Neutrophil (primary cell): ENCODE measurements around the gene ETHE1.

ENCODE experiments used
- H3K27ac ChIP-seq: fragments of 200-600 bp; sonication (generic); 2 replicates; pipeline ENCODE4 v1.5.1; 2016; ENCODE audit warnings: mild to moderate bottlenecking, moderate library complexity
- H3K27me3 ChIP-seq: fragments of 200-600 bp; sonication (generic); 2 replicates; pipeline ENCODE4 v1.6.0; 2016; ENCODE audit warnings: mild to moderate bottlenecking
- H3K36me3 ChIP-seq: fragments of 200-600 bp; sonication (generic); 2 replicates; pipeline ENCODE4 v1.5.1; 2017
- H3K4me1 ChIP-seq, 2 experiments: fragments of 200-600 bp in 1 of 2; sonication (generic) in 1 of 2; 1 replicate in 1 of 2; 2 replicates in 1 of 2; pipeline versions ENCODE4 v1.5.1 to v1.6.1; 2013 to 2016; ENCODE audit warnings: low read depth in 1 of 2, low read length in 1 of 2, mild to moderate bottlenecking in 1 of 2, moderate library complexity in 1 of 2; ENCODE audit not compliant: control insufficient read depth in 1 of 2, insufficient read depth in 1 of 2
- H3K4me3 ChIP-seq, 2 experiments: fragments of 200-600 bp in 1 of 2; sonication (generic) in 1 of 2; 1 replicate in 1 of 2; 2 replicates in 1 of 2; pipeline ENCODE4 v1.5.1; 2013 to 2016; ENCODE audit warnings: low read depth in 1 of 2, low read length in 1 of 2, mild to moderate bottlenecking in 1 of 2, moderate library complexity in 1 of 2
- H3K9me3 ChIP-seq: fragments of 200-600 bp; sonication (generic); 2 replicates; pipeline ENCODE4 v1.5.1; 2016
- TF ChIP-seq, protein P1 (sequence below): fragments of 200-600 bp; sonication (generic); IDR thresholded peaks from 2 replicates; pipeline ENCODE4 v1.5.1; 2016; ENCODE audit warnings: antibody characterized with exemption

The ETHE1 gene

DNA sequence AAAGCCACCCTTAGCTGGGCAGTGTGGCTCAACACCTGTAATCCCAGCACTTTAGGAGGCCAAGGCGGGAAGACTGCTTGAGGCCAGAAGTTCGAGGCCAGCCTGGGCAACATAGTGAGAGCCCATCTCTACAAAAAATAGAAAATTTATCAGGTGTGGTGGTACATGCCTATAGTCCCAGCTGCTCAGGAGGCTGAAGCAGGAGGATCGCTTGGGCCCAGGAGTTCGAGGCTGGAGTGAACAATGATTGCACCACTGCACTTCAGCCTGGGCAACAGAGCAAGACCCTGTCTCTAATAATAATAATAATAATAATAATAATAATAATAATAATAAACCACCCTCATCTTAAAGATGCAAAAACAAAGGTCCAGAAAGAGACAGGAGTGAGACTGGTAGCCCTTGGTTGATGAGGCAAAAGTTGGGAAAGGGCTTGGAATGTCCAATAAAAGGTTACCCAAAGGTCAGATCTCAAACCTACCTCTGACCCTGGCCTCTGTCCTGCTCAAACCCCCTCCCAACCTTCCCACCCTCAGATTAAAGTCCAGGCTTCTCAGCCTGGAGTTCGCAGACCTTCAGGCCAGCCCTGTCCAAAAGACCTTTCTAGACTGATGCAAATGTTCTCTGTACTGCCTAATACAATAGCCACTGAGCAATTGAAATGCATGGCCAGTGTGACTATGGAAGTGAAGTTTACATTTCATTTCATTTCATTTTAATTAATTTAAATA, 15.1 kb upstream of the ETHE1 start:
- H3K36me3 ChIP-seq = peaks cover 96% of the 10 kb centered on the region
- TF ChIP-seq, protein P1, sequence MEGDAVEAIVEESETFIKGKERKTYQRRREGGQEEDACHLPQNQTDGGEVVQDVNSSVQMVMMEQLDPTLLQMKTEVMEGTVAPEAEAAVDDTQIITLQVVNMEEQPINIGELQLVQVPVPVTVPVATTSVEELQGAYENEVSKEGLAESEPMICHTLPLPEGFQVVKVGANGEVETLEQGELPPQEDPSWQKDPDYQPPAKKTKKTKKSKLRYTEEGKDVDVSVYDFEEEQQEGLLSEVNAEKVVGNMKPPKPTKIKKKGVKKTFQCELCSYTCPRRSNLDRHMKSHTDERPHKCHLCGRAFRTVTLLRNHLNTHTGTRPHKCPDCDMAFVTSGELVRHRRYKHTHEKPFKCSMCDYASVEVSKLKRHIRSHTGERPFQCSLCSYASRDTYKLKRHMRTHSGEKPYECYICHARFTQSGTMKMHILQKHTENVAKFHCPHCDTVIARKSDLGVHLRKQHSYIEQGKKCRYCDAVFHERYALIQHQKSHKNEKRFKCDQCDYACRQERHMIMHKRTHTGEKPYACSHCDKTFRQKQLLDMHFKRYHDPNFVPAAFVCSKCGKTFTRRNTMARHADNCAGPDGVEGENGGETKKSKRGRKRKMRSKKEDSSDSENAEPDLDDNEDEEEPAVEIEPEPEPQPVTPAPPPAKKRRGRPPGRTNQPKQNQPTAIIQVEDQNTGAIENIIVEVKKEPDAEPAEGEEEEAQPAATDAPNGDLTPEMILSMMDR = no peak
- no peaks in the 10 kb centered on the region for H3K27me3 ChIP-seq
- no peak overlapping the region for H3K27ac ChIP-seq
- H3K9me3 ChIP-seq = no peaks in the 10 kb centered on the region
- no peaks in the 10 kb centered on the region for H3K4me1 ChIP-seq
- H3K4me3 ChIP-seq = no peak overlapping the region

DNA sequence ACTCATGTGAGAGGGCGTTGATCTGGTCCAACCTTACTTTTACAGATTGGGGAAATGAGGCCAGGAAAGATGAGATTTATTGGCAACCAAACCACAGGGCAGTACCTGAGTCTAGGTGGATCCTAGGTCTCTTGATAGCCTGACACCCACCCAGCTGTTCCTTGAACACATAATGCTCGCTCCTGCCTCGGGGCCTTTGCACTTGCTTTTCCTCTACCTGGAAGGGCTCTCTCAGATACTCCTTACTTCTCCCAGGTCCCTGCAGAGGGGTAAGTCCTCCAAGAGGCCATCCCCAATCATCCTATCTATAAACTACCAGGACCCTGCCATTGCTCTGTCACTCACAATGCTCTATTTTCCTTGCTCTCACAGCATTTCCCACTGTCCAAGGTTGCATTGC, 13.4 kb upstream of the ETHE1 start:
- H3K36me3 ChIP-seq = peaks cover 80% of the 10 kb centered on the region
- H3K4me3 ChIP-seq = no peak overlapping the region
- no peaks in the 10 kb centered on the region for H3K4me1 ChIP-seq
- H3K27me3 ChIP-seq = no peaks in the 10 kb centered on the region
- TF ChIP-seq, protein P1 = no peak
- H3K27ac ChIP-seq = no peak overlapping the region
- H3K9me3 ChIP-seq = no peaks in the 10 kb centered on the region

DNA sequence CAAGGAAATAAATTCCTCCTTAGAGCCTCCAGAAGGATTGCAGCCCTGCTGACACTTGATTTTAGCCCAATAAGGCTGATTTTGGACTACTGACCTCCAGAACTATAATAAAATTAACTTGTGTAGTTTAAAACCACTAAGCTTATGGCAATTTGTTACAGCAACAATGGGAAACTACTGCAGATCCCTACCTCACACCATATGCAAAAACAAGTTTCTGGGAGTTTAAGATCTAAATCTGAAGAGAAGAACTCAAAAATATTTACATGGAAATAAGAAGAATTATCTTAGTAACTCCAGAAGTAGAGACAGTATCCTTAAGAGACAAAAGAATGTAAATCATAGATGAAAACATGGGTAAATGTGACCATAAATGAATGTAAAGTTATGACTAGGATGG, 11.9 kb upstream of the ETHE1 start:
- no peak overlapping the region for H3K4me3 ChIP-seq
- no peaks in the 10 kb centered on the region for H3K9me3 ChIP-seq
- TF ChIP-seq, protein P1 = no peak
- H3K36me3 ChIP-seq = peaks cover 66% of the 10 kb centered on the region
- H3K27ac ChIP-seq = no peak overlapping the region
- H3K27me3 ChIP-seq = no peaks in the 10 kb centered on the region
- H3K4me1 ChIP-seq = peaks cover under 1 to 4% of the 10 kb centered on the region in 2 experiments

DNA sequence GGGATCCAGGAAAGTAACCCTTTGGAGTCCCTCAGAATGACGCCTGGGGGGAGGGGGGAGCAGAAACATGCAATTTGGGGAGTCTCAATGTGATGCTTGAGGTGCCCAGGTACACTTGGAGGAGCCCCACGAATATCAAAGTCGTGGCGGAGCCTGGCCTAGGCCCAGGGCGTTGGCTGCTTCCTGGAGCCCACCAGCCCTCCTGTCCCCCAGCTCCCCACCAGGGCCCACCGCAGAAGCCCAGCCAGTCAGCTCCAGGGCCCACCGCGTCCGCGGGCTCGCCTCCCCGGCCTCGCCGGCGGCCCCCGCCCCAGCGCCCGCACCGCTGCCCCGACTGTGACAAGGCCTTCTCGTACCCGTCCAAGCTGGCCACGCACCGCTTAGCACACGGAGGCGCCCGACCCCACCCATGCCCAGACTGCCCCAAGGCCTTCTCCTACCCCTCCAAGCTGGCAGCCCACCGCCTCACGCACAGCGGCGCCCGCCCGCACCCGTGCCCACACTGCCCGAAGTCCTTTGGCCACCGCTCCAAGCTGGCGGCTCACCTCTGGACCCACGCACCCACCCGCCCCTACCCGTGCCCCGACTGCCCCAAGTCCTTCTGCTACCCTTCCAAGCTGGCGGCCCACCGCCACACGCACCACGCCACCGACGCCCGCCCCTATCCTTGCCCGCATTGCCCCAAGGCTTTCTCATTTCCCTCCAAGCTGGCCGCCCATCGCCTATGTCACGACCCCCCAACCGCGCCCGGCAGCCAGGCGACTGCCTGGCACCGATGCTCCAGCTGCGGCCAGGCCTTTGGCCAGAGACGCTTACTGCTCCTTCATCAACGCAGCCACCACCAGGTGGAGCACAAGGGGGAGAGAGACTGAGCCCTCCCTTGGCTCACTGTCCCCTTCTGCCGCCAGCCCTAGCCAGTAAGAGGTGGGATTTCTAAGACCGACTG, 8.1 kb upstream of the ETHE1 start:
- TF ChIP-seq, protein P1 = no peak
- H3K9me3 ChIP-seq = no peaks in the 10 kb centered on the region
- H3K27ac ChIP-seq = peak overlapping the region; percentile 77
- no peaks in the 10 kb centered on the region for H3K27me3 ChIP-seq
- H3K4me3 ChIP-seq = no peak overlapping the region
- H3K36me3 ChIP-seq = peaks cover 28% of the 10 kb centered on the region
- peaks cover 18 to 21% of the 10 kb centered on the region in 2 experiments for H3K4me1 ChIP-seq

DNA sequence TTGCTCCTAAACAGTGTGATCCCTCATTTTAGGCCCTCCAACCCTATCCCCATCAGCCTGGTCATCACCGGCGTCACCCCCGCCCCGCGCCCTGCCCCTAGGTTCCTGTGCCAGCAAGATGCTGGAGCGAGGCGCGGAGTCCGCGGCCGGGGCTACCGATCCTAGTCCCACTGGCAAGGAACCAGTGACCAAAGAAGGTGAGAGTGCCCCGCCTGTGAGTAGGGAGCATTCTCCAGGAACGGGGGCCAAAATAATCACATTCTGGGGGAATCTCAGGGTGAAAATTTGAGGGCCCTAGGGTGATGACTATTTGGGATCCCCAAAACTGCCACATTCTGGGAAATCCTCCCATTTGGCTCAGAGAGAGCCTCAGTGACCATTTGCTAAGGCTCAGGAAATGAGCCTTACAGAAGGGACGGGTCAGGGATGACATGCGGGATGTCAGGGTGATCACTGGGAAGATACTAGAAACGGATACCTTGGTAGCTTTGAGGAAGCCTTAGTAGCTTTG, 7.4 kb upstream of the ETHE1 start:
- Histone ChIP-seq H3K27ac (peak overlapping the region; percentile 77), H3K4me1 (peaks cover 18 to 21% of the 10 kb centered on the region in 2 experiments), H3K4me3 (peak overlapping the region; percentile 82 to 83), H3K36me3 (peaks cover 22% of the 10 kb centered on the region), H3K9me3 (no peaks in the 10 kb centered on the region), H3K27me3 (no peaks in the 10 kb centered on the region)
- TF ChIP-seq, protein P1 = no peak
